Measurements from ENCODE around the gene TBC1D17.

The TBC1D17 gene

GRCh38 chr19:49840736-49841249, 36.7 kb upstream of the TBC1D17 start:
- TF ChIP-seq ZFX (IDR thresholded peaks at IDR 0.05) (no peak), CTCF (conservative IDR thresholded peaks at IDR 0.05) (no peak)
- H3K27ac ChIP-seq = no peak overlapping the region

- H3K27ac ChIP-seq = no peak overlapping the region
- no peak for TF ChIP-seq ZFX (IDR thresholded peaks at IDR 0.05)
- no peak for TF ChIP-seq CTCF (conservative IDR thresholded peaks at IDR 0.05)
Measured at GRCh38 chr19:49843265-49843664, 34.2 kb upstream of the TBC1D17 start.

- H3K27ac ChIP-seq = no peak overlapping the region
- TF ChIP-seq ZFX (IDR thresholded peaks at IDR 0.05) (no peak), CTCF (conservative IDR thresholded peaks at IDR 0.05) (no peak)
Measured at GRCh38 chr19:49844138-49845095, 33.1 kb upstream of the TBC1D17 start.

- TF ChIP-seq CTCF (conservative IDR thresholded peaks at IDR 0.05) = no peak
- TF ChIP-seq ZFX (IDR thresholded peaks at IDR 0.05) = no peak
- H3K27ac ChIP-seq = no peak overlapping the region
Measured at GRCh38 chr19:49845414-49845813, 32.1 kb upstream of the TBC1D17 start.

- TF ChIP-seq CTCF (conservative IDR thresholded peaks at IDR 0.05) (no peak), ZFX (IDR thresholded peaks at IDR 0.05) (no peak)
- no peak overlapping the region for H3K27ac ChIP-seq
Measured at GRCh38 chr19:49846408-49846807, 31.1 kb upstream of the TBC1D17 start.

- no peak overlapping the region for H3K27ac ChIP-seq
Measured at GRCh38 chr19:49847731-49848696, 29.5 kb upstream of the TBC1D17 start.

More at GRCh38 chr19:49847731-49848696, 29.5 kb upstream of the TBC1D17 start:
- TF ChIP-seq ZFX (IDR thresholded peaks at IDR 0.05) (no peak), CTCF (conservative IDR thresholded peaks at IDR 0.05) (no peak)

Measured in C4-2B (cell line).